SK-N-MC (cell line): ENCODE measurements around the gene VPS11.

Source experiments
- EZH2 ChIP-seq: fragments of 200-600 bp; sonication (generic); IDR thresholded peaks from one replicate; pipeline ENCODE4 v1.6.1; 2017; ENCODE audit warnings: antibody characterized with exemption
- FOXP2 ChIP-seq: optimal IDR thresholded peaks from 2 replicates; pipeline ENCODE3; 2011; ENCODE audit warnings: mild to moderate bottlenecking, moderate library complexity; ENCODE audit not compliant: insufficient read depth; ENCODE audit errors: extremely low read length, control extremely low read depth
- POLR2AphosphoS5 ChIP-seq: IDR thresholded peaks from 2 replicates; pipeline ENCODE4 v1.6.1; 2012; ENCODE audit warnings: mild to moderate bottlenecking, low read depth, low read length, borderline replicate concordance

GRCh38 chr11:119028346-119029068 is 39.1 kb upstream of the VPS11 start:
- TF ChIP-seq EZH2 (no peak), POLR2AphosphoS5 (no peak), FOXP2 (no peak)
